Uterus (tissue), 2 donors: Measurements from ENCODE around the gene KREMEN1.

Source experiments
- CTCF ChIP-seq, 4 experiments: fragments of 200-600 bp in 2 of 4; fragments of 450-650 bp in 2 of 4; sonication (generic) in 2 of 4; IDR thresholded peaks; one replicate each; pipeline ENCODE4 v1.5.1; 2016 to 2019; ENCODE audit warnings: antibody characterized with exemption in 4 of 4, mild to moderate bottlenecking in 2 of 4, moderate library complexity in 1 of 4
- POLR2A ChIP-seq, 2 donors: fragments of 450-650 bp; IDR thresholded peaks; one replicate each; pipeline ENCODE4 v1.6.1; 2016; ENCODE audit warnings: antibody characterized with exemption in 2 of 2, mild to moderate bottlenecking in 1 of 2, moderate library complexity in 1 of 2

GRCh38 chr22:29157759-29158535, 85.1 kb downstream of the KREMEN1 start:
- no peak for TF ChIP-seq POLR2A (IDR thresholded peaks at IDR 0.05)
- TF ChIP-seq CTCF (IDR thresholded peaks at IDR 0.05) = no peak
